HG03108 (cell line): ENCODE measurements around the gene DDX19B.
"Not testable (repeated sequence)": the region's sequence is repeated elsewhere in the genome, so short reads cannot be mapped to it uniquely, and the experiment has no call there.

Experiments used
- ATAC-seq: cut with Tn5 transposase; IDR thresholded peaks from one replicate; pipeline ENCODE4 v1.9.1; 2021; ENCODE audit warnings: moderate library complexity; ENCODE audit not compliant: unreplicated experiment

DDX19B gene

DNA sequence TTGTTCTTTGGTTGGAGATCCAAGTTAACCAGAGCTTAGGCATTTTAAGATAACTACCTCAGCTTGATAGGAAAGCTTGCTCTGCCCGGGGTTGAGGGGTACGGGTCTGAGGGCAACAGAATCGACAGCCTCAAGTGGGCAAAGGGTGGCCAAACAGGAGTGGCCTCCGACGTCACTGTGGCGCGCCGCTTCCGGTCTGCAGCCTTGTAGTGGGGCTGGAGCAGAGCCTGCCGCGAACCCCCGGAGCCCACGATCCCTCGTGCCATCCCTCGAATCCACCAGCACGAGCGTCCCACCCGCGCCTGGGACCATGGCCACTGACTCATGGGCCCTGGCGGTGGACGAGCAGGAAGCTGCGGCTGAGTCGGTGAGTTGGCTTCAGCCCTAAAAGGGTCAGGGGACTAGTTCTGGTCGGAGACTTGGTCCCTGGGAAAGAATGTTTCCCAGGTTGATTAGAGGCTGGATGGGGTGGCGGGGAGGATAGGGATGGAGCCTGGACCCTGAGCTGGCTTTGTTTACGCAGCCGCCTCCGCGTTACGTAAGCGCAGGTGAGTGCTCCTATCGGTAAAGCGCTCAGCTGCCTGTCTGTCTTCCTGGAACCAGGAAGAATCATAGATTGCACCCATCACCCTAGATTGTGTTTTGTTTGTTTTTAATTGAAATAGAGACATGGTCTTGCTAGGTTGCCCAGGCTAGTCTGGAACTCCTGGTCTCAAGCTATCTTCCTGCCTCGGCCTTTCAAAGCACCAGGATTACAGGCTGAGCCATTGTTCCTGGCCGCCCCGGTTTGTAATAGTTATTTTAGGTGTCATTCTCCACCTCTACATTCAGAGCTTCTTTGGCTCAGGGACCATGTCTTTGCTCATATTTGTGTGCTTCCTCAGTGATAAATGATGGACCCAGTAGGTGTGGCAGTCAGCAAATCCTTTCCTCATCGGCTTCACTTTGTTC lies at the start of gene DDX19B:
TSS of gene DDX19B (plus strand) at position 199 of the 951 bp plus-strand sequence. CDS start at position 311, 112 bp downstream.
- ATAC-seq: peak; percentile 76

DNA sequence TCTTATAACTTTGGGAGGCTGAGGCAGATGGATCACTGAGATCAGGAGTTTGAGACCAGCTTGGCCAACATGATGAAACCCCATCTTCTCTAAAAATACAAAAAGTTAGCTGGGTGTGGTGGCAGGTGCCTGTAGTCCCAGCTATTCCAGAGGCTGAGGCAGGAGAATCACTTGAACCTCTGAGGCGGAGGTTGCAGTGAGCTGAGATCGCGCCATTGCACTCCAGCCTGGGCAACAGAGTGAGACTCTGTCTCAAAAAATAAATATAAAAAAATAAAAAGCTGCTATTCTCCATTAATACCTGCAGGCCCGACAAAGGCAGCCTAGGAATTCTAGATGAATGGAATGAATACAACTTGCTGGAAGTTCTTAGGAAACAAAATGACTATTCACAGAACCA lies 49.3 kb upstream of the DDX19B start:
- not testable (repeated sequence) for ATAC-seq

DNA sequence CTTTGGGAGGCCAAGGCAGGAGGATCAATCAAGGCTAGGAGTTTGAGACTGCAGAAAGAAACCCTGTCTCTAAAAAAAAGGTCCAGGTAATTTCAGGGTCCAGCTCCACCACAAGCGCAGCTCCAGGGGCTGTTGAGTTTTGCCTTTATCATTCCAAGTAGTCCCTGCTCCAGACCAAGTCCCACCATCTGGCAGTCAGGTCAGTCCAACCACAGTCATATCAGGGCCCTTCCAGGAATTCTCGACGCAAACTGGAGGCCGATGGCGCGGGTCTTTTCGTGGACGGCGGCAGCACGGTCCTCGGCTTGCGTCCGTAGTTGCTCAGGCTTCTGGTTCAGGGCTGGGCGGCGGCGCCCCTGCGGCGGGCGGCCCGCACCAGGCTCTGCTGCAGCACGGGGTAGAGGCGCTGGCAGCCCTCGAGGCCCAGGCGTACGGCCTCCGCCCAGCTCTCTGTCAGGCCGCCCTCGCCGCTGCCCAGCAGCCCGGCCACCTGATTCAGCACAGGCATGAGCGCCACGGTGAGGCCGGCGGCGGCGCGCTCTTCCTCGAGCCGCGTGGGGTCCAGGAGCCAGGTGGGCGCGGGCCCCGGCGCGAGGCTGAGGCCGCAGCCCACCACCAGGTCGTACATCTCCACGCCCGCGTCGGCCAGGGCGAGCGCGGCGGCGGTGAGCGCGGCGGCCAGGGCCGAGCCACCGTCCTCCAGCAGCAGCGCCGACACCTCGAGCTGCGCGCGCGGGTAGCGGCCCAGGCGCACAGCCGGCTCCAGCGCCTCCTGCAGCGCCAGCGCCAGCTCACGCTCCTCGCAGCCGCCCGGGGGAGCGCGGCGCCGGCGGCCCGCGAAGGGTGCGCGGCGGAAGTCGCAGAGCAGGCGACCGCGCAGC lies 48.0 kb upstream of the DDX19B start:
- peak; percentile 33 for ATAC-seq

DNA sequence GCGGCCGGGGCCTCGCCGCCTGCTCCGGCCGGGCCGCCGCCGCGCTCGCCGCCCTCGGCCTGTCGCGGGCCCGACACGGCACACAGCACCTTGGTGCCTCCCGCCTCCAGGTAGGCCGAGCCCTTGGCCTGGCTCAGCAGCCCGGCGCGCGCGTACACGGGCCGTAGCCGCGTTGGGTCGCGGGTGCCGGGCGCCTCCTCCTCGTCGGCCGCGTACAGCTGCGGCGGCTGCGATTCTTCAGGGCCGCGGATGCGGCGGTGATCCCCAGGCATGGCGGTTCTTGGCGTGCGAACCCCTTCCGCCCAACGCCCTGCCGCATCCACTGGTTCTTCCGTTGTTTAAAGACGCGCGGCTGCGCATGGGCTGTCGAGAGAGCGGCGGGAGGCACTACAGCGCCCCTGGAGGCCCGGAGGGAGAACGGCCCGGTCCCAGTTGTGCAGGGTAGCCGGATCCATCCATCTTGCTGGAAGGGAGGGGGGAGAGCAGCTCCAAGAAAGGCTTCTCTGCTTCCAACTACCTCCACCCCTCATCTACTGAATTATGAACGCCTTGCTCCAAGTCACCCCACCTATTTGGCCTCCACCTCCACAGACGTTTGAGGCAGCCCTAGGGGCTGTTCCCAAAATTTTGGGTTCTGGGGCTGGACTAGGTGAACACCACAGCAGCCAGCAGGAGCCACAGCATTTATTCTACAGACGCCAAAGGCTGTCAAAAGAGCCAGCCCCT lies 47.2 kb upstream of the DDX19B start, which contains the start of gene EXOSC6:
TSS of gene EXOSC6 (minus strand) at position 312 of the 726 bp plus-strand sequence. CDS start at position 272, 40 bp downstream.
- ATAC-seq: peak; percentile 88

DNA sequence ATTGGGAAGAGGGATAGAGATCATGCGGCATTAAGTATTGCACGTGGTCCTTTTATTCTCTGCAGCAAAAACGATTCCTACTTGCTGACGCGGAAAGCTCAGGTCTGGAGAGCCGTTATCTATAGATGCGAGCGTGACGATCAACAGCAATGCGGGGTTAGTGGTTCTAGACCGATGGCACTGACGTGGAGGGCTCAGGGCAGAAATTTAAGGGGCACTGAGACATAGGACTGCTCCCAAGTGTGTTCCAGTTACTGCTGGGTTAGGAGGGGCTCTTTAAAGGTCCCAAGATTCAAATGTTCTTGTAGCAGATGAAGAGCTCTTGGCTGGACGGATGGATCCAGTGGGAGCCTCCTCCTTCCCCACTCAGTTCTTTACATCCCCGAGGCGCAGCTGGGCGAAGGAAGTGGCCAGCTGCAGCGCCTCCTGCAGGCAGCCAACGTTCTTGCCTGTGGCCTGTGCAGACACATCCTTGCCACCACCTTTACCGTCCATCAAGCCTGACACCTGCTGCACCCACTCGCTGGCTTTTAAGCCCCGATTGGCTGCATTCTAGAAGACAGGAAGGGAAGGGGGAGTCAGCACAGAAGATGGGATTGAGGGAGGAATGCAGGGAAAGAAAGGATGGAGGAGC lies 46.5 kb upstream of the DDX19B start:
- no peak for ATAC-seq

DNA sequence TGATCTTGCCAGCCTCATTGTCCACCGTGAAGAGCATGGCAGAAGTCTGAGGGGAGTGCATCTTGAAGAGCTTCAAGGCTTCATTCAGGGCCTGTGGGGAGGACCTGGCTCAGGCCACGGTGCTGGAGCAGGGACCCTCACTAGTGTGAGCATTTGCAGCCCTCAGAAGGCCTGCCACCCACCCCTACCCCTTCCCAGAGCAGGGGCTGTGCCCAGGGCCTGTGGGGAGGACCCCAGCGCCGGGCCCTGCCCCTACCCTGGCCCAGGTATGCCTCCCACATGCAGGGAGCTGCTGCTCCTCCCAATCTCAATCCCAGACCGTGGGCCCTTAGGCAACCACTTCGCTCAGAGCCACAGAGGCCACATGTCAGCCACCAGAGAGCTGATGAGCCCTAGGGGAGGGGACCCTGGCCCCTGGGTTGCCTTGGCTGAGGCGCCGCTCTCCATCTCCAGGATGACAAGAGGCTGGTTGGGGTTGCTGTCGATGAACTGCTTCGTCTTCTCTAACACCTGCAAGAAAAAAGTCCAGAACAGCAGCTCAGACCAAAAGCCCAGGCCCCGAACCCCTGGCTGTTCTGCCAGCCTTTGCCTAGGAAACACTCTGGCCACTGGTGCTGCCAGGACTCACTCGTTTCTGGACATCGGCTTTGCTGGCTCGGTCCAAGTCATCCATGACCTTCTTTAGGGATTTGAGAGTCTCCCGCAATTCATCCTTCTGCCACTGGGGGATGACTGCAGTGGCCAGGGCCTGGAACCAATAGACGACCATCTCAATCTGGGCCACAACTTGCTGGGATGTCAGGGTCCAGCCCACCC lies 45.5 kb upstream of the DDX19B start:
- ATAC-seq: no peak

DNA sequence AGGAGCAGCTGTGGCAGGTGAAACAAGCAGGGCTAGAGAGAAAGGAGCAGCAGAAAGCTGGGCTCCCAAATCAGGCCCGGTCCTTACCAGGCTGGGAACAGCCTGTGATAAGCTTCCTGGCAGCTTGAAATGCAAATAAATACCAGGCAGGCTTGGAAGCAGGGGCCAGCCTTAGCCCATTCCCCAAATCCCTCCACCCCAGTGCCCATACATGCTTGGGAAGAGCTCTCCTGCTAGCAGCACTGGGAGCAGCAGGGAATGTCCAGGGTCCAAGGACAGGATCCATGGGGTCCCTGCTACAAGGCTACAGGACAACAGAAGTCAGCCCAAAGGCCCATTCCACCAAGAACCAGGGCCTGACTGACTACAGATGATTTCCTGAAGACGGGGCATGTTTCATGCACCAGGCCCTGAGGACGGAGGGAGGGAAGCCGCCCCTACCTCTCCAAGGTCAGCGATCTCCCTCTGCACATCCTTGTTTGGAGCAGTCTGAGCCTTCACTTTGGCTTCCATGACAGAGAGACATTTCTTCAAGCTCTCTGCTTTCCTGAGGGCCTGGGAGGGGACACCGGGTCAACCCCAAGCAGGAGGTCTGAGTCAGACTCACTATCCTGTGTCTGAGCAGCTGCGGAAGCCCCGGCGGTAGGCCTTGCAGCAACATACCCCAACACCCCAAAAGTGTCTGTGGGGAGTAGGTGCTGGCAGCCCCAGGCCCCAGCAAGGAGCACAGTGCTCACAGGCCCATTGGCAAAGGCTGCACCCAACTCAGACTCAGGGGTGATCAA lies 44.6 kb upstream of the DDX19B start:
- no peak for ATAC-seq

DNA sequence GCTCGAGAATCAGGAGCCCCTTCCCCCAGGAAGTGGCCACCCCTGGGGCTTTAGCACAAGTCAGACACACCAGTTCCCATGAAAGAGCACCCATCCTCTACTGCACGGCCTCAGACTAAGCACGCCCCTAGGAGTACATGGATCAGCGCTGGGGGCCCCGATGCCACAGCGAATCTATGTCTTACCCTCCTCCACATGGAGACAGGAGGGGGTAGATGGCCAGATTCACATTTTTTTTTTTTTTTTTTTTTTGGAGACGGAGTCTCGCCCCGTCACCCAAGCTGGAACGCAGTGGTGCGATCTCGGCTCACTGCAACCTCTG lies 44.1 kb upstream of the DDX19B start:
- no peak for ATAC-seq

DNA sequence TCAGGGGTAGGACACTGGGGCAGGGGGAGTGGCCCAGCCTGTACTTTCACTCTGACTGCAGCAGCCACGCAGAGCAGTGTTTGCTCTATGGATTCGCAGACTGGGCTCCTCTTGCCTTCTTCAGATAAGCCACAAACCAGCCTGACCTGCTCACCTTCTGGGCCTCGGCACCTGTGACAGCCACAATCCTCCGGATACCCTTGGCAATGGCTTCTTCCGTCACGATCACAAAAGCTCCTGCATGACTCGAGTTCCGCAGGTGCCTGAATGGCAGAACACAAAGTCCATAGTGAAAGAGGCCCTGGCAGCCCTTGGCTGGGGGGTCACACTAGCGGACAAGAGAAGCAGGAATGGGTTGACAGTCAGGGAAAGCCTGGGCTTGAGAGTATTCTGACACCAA lies 43.4 kb upstream of the DDX19B start:
- ATAC-seq: no peak

DNA sequence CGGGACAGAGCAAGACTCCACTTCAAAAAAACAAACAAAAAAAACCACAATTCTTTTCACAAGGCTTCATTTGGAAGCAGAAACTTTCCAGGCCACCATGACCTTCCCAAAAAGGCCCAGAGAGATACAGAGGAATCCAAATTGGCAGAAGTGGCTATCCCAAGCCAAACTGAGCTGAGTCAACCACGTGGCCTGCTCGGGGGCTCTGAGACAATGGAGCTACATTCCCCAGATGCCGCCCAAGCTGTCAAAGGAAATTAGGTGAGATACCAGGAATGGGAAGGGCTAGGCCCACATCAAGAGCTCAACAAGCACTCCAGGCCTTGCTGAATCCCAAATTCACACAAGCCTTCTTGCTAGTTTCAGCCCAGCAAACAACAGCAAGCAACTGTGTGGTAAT lies 41.6 kb upstream of the DDX19B start:
- ATAC-seq: no peak

DNA sequence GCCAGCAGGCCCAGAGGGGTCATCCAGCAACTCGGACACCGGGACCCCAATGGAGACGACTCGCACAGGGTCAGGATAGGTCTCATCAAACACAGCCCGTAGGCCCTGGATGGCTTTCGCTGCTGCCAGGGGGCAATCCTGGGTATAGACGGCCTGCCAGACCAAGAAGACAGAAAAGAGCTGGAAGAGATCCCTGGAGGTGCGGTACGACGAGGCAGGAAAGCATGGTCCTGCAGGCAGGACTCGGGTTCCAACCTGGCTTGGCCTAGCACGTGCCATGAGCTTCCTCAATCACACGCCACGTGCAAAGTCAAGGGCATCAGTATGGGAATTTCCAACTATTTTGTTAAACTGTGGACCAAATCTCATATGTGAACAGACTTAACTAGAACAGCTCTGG lies 40.9 kb upstream of the DDX19B start:
- ATAC-seq: no peak

DNA sequence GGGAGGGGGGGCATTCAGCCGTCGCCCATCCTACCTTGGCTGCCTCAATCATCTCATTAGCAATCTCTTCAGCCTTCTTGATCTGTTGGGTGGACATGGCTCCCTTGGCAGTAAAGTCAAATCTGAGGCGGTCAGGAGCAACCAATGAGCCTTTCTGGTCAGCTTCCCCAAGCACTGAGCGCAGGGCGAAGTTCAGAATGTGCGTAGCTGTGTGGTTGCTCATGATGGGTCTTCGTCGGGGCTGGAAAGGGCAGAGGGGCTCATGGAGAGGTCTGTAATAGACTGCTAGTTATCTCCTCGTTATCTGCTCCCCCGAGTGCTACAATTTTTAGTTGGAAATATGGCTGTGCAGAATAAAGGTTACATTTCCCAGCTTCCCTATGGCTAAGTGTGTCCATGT lies 40.0 kb upstream of the DDX19B start:
- no peak for ATAC-seq

DNA sequence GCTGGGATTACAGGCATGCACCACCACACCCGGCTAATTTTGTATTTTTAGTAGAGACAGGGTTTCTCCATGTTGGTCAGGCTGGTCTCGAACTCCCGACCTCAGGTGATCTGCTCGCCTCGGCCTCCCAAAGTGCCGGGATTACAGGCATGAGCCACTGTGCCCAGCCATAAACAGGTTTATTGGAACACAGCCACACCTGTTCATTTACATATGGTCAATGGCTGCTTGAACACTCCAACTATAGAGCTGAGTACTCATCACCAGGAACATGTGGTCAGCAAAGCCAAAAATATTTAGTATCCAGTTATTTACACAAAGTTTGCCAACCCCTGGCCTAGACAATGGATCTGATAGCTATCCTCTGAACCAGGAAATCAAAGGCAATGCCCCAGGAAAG lies 39.1 kb upstream of the DDX19B start:
- ATAC-seq: not testable (repeated sequence)

DNA sequence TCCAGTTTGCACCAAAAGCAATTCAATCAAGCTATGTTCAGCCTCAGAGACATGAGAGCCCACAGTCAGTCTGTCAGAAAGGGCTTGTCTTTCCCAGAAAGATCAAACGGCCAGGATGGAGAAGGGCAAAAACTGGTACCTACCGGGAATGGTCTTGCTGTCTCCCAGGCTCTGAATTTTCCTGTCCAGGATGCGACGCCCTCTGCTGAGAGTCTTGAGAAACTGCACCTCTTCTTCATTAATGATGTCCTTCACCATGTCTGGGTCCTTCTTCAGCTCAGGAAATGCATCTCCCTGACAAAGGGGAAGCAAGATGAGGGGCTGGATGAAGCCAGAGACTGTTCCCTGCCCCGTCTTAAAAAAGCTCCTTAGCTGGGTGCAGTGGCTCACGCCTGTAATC lies 31.5 kb upstream of the DDX19B start:
- no peak for ATAC-seq

DNA sequence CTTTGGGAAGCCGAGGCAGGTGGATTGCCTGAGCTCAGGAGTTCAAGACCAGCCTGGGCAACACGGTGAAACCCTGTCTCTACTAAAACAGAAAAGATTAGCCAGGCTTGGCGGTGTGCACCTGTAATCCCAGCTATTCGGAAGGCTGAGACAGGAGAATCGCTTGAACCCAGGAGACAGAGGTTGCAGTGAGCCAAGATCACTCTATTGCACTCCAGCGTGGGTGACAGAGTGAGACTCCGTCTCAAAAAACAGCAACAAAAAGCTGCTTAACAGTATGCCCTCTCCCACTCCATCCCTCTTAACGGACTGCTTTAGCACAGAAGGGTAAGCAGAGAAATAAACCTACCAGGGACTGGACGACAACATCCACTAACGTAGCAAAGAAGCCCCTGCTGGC lies 31.1 kb upstream of the DDX19B start:
- not testable (repeated sequence) for ATAC-seq

DNA sequence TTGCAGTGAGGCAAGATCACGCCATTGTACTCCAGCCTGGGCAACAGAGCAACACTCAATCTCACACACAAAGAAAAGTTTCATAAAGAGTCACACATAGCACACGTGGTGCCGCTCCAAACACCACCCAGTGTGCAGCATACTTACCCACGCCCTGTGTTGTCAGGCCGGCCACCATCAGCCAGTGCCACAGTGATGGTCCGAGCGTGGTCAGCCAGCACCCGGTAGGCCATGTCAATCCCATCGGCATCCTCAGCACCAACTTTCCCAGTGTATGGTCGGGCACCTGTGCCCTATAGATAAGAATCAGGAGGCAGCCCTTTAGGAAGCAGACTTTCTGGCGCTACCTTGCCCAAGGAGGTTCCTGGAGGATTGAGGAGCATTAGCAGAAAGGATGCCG lies 29.5 kb upstream of the DDX19B start:
- no peak for ATAC-seq

DNA sequence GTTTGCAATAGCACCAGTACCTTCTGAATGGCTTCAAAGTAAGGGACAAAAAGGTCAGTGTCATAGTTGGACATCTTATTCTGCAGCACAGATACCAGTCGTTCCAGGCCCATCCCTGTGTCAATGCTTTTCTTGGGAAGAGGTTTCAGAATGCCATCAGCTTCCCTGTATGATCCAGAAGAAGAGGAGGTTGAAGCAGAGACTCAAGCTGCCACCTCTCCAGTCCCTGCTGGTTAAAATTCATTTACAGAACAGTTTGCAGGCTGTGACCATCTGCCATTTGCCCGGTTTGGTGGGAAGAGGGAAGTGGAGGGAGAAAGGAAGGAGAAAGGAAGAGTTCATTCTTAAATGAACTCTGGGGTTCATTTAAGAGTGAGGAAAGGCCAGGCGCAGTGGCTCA lies 28.8 kb upstream of the DDX19B start:
- no peak for ATAC-seq

DNA sequence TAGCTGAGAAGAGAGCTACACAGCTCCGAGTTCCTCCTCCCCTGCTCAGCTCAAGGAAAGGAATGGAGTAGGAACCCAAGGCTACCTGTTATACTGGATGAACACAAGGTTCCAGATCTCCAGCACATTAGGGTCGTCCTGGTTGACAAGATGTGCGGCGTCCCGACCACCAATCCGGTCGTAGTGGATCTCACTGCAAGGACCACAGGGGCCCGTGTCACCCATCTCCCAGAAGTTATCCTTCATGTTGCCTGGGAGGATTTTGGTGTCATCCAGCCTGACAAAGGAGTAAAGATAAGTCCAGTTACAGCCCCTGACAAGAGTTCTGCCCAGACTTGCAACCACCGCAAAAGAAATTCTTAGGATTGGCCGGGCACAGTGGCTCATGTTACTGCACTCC lies 27.3 kb upstream of the DDX19B start:
- no peak for ATAC-seq

DNA sequence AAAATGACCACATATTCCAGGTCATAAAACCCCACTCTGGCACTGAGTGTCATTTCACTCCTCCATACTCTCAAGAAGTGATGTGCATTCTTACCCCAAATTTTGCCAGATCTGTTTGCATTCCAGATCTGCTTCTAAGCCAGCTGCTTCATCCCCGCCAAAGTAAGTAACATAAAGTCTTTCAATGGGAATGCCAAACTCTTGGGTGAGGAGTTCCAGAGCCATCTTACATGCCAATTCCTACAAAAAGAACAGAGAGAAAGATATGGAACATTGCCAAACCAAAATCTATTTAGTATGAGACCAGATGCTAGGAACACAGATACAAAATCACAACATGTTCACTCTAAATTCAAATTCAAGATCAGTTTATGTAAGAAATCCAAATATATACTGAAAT lies 22.6 kb upstream of the DDX19B start:
- ATAC-seq: no peak
